RCC 7860 (cell line): ENCODE measurements around the gene GTF3C5.
"Not testable (repeated sequence)": the region's sequence is repeated elsewhere in the genome, so short reads cannot be mapped to it uniquely, and the experiment has no call there.

ENCODE experiments used
- DNase-seq: peaks from one replicate; pipeline ENCODE4 v3.0.0-alpha.2; 2015; ENCODE audit warnings: low spot score
- FAIRE-seq: peaks from 2 replicates; lab custom pipeline; 2012; peaks lifted over from hg19 to GRCh38; lab: Jason Lieb, UNC

GTF3C5 gene

GRCh38 chr9:133028221-133028620, 2.6 kb upstream of the GTF3C5 start:
- DNase-seq (no peak), FAIRE-seq (no peak)

DNA sequence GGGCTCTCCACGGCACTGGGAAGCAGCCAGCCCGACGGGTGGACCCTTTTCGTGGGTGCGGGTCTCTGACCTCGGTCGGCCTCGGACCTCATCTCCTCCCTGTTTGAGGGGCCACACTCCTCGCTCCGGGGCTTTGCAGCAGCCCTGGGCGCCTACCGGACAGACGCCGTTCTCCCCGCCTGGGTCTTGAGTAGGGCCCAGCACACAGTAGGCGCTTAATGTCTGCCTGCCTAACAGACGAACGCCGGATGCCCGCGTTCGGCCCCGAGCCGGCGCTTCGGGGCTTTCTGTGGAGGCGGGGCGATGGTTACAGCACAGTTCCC, 842 bp upstream of the GTF3C5 start:
- FAIRE-seq (no peak), DNase-seq (no peak)

- FAIRE-seq (no peak), DNase-seq (no peak)
Observed at GRCh38 chr9:133031130-133031422, 279 bp downstream of the GTF3C5 start.

DNA sequence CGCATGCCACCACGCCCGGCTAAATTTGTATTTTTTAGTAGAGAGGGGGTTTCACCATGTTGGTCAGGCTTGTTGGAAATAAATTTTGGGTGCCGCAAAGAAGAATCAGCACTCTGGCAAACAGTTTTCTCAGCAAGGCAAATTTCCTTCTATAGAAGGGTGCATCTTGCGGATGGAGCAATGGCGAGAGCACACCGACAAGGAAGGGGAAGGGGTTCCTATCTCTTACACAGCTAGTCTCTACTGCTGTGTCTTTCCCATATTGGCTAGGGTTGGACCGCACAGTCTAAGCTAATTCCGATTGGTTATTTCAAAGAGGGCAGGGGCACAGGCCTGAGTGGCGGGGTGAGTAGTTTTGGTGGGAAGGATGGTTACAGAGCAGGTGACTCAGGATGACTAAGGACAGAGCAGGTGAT, 707 bp downstream of the GTF3C5 start:
- FAIRE-seq: no peak
- no peak for DNase-seq

GRCh38 chr9:133032171-133032570, 1.4 kb downstream of the GTF3C5 start:
- FAIRE-seq (no peak), DNase-seq (no peak)

DNA sequence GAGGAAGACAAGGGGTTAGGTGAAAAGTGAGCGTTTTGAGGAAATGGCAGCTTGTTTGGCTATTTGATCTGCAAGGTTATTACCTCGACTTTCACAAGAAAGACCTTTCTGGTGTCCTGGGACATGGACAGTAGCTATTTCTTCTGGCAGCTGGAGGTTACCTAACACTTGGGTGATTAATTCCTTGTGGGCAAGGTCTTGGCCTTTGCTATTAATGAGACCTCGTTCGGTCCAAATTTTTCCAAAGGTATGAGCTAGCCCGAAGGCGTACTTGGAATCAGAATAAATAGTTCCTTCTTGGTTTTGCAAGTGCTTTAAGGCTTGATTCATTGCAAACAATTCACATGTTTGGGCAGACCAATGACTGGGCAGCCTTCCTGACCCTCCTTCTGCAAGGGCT, 4.9 kb downstream of the GTF3C5 start:
- FAIRE-seq: no peak
- no peak for DNase-seq

GRCh38 chr9:133037775-133038515, 7.1 kb downstream of the GTF3C5 start:
- FAIRE-seq (no peak), DNase-seq (no peak)

DNA sequence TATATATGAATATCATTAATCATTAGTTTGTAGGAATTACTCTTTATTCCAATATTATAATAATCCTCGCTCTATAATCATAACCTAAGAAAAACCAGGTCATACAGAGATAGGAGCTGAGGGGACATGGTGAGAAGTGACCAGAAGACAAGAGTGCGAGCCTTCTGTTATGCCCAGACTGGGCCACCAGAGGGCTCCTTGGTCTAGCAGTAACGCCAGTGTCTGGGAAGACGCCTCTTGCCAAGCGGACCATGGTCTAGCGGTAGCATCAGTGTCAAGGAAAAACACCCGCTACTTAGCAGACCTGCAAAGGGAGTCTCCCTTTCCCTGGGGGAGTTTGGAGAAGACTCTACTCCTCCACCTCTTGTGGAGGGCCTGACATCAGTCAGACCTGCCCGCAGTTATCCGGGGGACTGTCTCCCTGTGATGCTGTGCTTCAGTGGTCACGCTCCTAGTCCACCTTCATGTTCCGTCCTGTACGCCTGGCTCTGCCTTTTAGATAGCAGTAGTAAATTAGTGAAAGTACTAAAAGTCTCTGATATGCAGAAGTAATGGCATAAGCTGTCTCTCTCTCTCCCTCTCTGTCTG, 10.2 kb downstream of the GTF3C5 start:
- FAIRE-seq: not testable (repeated sequence)
- DNase-seq: peak; percentile 10

DNA sequence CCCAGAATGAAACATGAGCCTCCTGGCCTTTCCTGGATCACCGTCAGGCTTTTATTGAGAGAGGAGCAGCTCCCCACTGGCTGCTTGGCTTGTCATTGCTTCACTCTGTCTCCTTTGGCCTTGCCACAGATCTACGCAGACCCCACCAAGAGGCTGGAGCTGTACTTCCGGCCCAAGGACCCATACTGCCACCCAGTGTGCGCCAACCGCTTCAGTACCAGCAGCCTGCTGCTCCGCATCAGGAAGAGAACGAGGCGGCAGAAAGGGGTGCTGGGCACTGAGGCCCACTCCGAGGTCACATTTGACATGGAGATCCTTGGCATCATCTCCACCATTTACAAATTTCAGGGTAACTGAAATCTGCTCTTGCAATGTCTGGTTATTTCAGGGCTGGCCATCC, 11.2 kb downstream of the GTF3C5 start:
- FAIRE-seq: no peak
- DNase-seq: no peak

GRCh38 chr9:133042676-133043075, 11.9 kb downstream of the GTF3C5 start:
- DNase-seq (no peak), FAIRE-seq (no peak)

DNA sequence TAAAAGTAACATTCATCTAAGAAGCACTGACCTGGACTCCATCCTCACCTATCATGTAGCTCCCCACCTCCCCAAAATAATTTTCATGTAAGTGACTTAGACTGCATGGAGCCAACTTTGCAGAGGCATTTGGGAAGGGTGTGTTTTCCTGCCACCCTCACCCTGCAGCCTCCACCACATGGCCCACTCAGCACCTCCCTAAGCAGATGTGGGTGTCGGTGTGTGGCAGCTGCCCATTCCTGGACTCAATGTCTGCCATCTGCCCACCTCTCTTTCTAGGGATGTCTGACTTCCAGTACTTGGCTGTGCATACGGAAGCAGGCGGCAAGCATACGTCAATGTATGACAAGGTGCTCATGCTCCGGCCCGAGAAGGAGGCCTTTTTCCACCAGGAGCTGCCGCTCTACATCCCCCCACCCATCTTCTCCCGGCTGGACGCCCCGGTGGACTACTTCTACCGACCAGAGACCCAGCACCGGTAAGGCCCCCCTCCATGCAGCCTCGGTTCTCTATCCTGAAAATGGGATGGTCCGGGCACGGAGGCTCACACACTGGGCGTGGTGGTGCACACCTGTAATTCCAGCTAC, 12.7 kb downstream of the GTF3C5 start:
- FAIRE-seq (no peak), DNase-seq (no peak)

DNA sequence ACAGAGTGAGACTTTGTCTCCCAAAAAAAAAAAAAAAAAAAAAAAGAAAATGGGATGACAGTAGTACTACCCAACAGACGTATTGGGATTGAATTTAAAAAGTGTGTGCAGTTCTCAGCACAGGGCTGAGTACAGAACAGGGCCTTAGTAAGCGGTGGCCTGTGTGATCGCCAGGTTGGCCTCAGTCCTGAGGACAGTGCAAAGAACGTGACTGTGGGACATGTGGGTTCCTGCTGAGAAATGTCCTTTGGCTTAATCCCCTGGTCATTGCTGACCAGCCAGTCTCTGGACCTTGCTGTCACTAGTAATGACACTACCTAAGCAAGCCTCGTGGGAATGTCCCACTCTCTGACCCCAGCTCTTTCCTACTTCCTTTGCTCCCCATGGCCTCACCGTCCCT, 13.3 kb downstream of the GTF3C5 start:
- FAIRE-seq (no peak), DNase-seq (no peak)

DNA sequence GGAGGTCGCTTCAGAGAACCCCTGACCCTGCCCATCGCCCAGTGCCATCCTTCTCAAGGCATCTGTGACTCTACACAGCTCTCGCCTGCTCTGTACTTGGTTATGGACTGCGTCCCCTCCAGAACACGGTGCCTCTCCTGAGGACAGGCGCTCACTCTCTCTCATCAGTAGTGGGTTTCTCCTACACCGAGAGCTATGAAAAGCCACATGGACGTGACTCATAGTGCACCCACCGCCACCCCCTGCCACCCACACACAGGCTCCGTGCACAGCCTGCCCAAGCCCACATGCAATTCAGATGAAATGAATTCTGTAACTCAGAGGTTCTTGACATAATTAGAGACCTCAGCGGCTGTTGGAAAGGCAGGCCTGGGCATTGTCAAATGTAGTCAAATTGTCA, 13.9 kb downstream of the GTF3C5 start:
- FAIRE-seq: no peak
- no peak for DNase-seq

DNA sequence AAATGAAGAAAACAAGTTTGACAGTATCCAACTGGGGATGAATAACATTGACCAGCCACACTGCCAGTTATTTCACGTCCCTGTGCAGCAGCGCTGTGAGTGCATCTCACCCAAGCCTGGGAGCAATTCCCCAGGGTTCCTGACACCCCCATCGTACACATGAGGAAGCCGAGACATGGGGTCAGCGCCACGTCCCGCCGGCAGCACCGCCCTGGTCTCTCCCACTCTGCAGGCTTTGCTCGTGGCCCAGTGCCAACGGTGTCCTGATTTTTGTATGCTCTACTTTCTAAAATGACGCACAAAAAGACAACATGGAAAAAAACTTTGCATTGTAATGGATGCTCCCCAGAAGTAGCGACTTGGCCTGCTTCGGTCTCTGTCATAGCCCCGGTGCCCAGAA, 14.3 kb downstream of the GTF3C5 start:
- DNase-seq: no peak
- no peak for FAIRE-seq

- FAIRE-seq (no peak), DNase-seq (no peak)
Observed at GRCh38 chr9:133046196-133046899, 15.6 kb downstream of the GTF3C5 start.

DNA sequence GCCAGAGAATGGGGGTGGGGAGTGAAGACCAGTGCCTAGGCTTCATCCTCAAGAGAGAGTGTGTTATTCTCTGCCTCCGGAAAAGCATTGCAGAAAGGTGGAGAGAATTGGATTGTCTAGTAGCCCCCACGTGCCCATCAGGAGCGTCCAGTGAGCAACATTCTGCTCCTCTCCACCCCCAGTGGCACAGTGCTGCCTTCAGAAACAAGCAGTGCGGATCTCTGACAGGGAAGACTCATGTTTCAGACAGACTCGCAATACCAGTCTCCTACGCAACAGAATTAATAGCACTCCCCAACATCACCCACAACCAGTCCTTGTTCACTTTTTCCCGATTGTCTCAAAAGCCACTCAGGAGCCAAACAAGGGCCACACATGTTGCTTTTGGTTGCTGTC, 16.1 kb downstream of the GTF3C5 start:
- no peak for DNase-seq
- no peak for FAIRE-seq

DNA sequence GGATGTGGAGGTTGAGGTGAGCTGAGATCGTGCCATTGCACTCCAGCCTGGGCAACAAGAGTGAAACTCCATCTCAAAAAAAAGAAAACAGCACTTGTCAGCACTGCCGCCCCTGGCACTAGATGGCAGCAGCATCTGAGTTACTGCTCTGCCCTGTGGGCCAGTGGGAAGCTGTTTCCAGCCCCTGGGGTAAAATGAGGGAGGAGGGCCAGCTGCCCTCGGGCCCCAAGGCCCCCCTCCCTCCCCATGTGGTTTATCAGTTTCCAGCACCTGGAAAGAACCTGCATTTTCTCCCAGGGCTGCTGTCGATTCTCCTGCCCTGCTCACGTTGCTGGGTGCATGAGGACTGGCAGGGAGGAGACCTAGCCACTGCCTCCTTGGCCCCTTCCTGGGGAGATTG, 17.8 kb downstream of the GTF3C5 start:
- FAIRE-seq (no peak), DNase-seq (peak; percentile 6)

DNA sequence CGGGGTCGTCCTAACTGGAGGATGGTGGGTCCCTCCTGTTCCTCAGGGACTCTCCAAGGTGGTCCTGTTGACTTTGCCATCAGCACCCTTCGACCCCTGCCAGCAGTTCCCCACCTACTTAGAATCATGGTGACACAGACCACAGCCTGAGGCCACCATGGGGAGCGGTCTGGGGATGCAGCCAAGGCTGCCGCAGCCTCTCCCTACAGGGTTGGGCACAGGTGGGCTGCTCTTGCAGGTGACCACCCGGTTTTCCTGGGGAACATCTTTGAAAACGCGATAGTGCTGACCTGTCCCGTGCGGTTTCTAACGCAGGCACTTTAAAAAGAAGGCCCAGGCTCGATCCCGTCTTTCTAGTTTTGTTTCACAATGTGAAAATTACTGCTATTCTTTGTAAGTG, 18.2 kb downstream of the GTF3C5 start:
- DNase-seq (no peak), FAIRE-seq (no peak)

GRCh38 chr9:133050142-133050541, 19.3 kb downstream of the GTF3C5 start:
- DNase-seq (no peak), FAIRE-seq (no peak)

DNA sequence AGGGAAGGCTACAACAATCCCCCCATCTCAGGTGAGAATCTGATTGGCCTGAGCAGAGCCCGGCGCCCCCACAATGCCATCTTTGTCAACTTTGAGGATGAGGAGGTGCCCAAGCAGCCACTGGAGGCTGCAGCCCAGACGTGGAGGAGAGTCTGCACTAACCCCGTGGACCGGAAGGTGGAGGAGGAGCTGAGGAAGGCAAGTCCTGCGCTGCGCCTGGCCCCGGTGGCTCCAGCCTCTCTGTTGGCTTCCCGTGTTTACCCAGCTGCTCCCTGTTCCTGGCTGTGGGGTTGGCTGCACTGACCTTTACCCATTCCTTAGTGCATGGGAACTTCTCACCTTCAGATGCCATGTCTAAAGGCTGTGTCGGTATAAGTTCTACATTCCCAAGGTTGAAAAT, 20.0 kb downstream of the GTF3C5 start:
- DNase-seq: no peak
- no peak for FAIRE-seq

- no peak for DNase-seq
- FAIRE-seq: no peak
Observed at GRCh38 chr9:133051281-133051900, 20.6 kb downstream of the GTF3C5 start.
